Astrocyte (in vitro differentiated cells and primary cell): ENCODE measurements around the gene DNMT1. TPM values are rescaled to one million over a fixed set of nuclear protein-coding genes. Genes with fewer than 3 reads are reported as not detected.
A peak's percentile ranks its signal among the peaks of the same experiment; 100 is the strongest.
"Not testable (repeated sequence)": the region's sequence is repeated elsewhere in the genome, so short reads cannot be mapped to it uniquely, and the experiment has no call there.

Experiments
- DNase-seq: peaks from one replicate; pipeline ENCODE4 v3.0.0-alpha.2; 2010; ENCODE audit warnings: low read depth
- FAIRE-seq: peaks from 2 replicates; lab custom pipeline; 2011; peaks lifted over from hg19 to GRCh38; lab: Jason Lieb, UNC
- H2AFZ ChIP-seq: 2 replicates; pipeline ENCODE4 v1.6.0; 2012; ENCODE audit warnings: low read depth, low read length, inconsistent platforms
- H3K27ac ChIP-seq: 2 replicates; pipeline ENCODE4 v1.5.1; 2011; ENCODE audit warnings: low read depth, low read length, inconsistent platforms
- H3K27me3 ChIP-seq: 2 replicates; pipeline ENCODE4 v1.6.0; 2011; ENCODE audit warnings: low read length, inconsistent platforms; ENCODE audit not compliant: insufficient read depth
- H3K36me3 ChIP-seq: 2 replicates; pipeline ENCODE4 v1.5.1; 2011; ENCODE audit warnings: low read length, inconsistent platforms; ENCODE audit not compliant: insufficient read depth
- H3K4me1 ChIP-seq: 2 replicates; pipeline ENCODE4 v1.5.1; 2011; ENCODE audit warnings: low read length, inconsistent platforms; ENCODE audit not compliant: insufficient read depth
- H3K4me2 ChIP-seq: 2 replicates; pipeline ENCODE4 v1.6.0; 2012; ENCODE audit warnings: low read length, inconsistent platforms
- H3K4me3 ChIP-seq: 2 replicates; pipeline ENCODE4 v1.5.1; 2011; ENCODE audit warnings: low read depth, mild to moderate bottlenecking, low read length, inconsistent platforms; ENCODE audit not compliant: insufficient read depth
- H3K79me2 ChIP-seq: 2 replicates; pipeline ENCODE4 v1.6.0; 2012; ENCODE audit warnings: mild to moderate bottlenecking, low read length, inconsistent platforms; ENCODE audit not compliant: insufficient read depth
- H3K9ac ChIP-seq: 2 replicates; pipeline ENCODE4 v1.6.0; 2012; ENCODE audit warnings: mild to moderate bottlenecking, low read length, inconsistent platforms
- H3K9me3 ChIP-seq: 2 replicates; pipeline ENCODE4 v1.5.1; 2012; ENCODE audit warnings: low read depth, mild to moderate bottlenecking, low read length, inconsistent platforms; ENCODE audit not compliant: insufficient read depth
- H4K20me1 ChIP-seq: 2 replicates; pipeline ENCODE4 v1.6.0; 2012; ENCODE audit warnings: low read length, inconsistent platforms; ENCODE audit not compliant: insufficient read depth
- H3K27ac Mint-ChIP-seq: one replicate; pipeline ENCODE4 v1.8.0; 2021; ENCODE audit warnings: mild to moderate bottlenecking, mixed read lengths; ENCODE audit not compliant: unreplicated experiment
- H3K27me3 Mint-ChIP-seq: one replicate; pipeline ENCODE4 v1.8.0; 2021; ENCODE audit warnings: low read depth, mixed read lengths; ENCODE audit not compliant: unreplicated experiment
- H3K36me3 Mint-ChIP-seq: one replicate; pipeline ENCODE4 v1.8.0; 2021; ENCODE audit warnings: low read depth, mixed read lengths; ENCODE audit not compliant: unreplicated experiment
- H3K4me1 Mint-ChIP-seq: one replicate; pipeline ENCODE4 v1.8.0; 2021; ENCODE audit warnings: low read depth, mixed read lengths; ENCODE audit not compliant: unreplicated experiment
- H3K4me3 Mint-ChIP-seq: one replicate; pipeline ENCODE4 v1.8.0; 2021; ENCODE audit warnings: mild to moderate bottlenecking, moderate library complexity, mixed read lengths; ENCODE audit not compliant: unreplicated experiment
- H3K9me3 Mint-ChIP-seq: one replicate; pipeline ENCODE4 v1.8.0; 2021; ENCODE audit warnings: mild to moderate bottlenecking, mixed read lengths; ENCODE audit not compliant: unreplicated experiment
- EZH2 ChIP-seq: IDR thresholded peaks from 2 replicates; pipeline ENCODE4 v1.6.1; 2012; ENCODE audit warnings: mild to moderate bottlenecking, low read length, inconsistent platforms; ENCODE audit not compliant: insufficient read depth
- total RNA-seq: library from RNA; stranded (reverse); gene quantifications from 2 replicates; pipeline ENCODE4 v1.2.1, GENCODE V29; 2021
- TF ChIP-seq, protein P1 (sequence below): IDR thresholded peaks from 2 replicates; pipeline ENCODE4 v1.5.1; 2011; ENCODE audit warnings: low read depth, mild to moderate bottlenecking, inconsistent platforms, low read length, moderate library complexity; ENCODE audit not compliant: insufficient read depth

The DNMT1 gene
- total RNA-seq, 1 donor from 2014 or later, result 50.6 TPM

DNA sequence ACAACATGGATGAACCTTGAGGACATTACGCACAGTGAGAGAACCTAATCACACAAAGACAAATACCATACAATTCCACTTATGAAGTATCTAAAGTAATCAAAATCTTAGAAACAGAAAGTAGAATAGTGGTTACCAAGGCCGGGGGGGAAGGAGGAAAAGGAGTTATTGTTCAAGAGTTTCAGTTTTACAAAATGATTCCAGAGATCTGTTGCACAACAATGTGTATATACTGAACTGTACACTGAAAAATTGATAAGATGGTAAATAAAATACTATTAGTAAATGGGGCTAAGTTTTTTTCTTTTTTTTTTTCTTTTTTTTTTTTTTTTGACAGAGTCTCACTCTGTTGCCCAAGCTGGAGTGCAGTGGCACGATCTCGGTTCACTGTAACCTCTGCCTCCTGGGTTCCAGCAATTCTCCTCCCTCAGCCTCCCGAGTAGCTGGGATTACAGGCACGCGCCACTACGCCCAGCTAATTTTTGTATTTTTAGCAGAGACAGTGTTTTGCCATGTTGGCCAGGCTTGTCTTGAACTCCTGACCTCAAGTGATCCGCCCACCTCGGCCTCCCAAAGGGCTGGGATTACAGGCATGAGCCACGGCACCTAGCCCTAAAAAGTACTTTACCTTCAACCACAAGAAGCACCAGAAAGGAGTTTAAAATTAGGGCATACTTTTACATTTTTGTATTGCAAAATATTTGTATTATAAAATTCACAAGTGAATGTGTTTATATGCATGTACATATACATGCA lies 4.3 kb upstream of the DNMT1 start:
- H3K4me1 Mint-ChIP-seq, H3K36me3 ChIP-seq, H3K79me2 ChIP-seq, H3K27me3 Mint-ChIP-seq, H3K4me3 Mint-ChIP-seq, H3K27ac ChIP-seq, FAIRE-seq, H3K36me3 Mint-ChIP-seq, H3K9ac ChIP-seq, H4K20me1 ChIP-seq, H3K9me3 ChIP-seq, H3K4me3 ChIP-seq, H3K4me1 ChIP-seq, H3K27ac Mint-ChIP-seq, H2AFZ ChIP-seq, H3K4me2 ChIP-seq, H3K27me3 ChIP-seq, DNase-seq, H3K9me3 Mint-ChIP-seq: not testable (repeated sequence)

DNA sequence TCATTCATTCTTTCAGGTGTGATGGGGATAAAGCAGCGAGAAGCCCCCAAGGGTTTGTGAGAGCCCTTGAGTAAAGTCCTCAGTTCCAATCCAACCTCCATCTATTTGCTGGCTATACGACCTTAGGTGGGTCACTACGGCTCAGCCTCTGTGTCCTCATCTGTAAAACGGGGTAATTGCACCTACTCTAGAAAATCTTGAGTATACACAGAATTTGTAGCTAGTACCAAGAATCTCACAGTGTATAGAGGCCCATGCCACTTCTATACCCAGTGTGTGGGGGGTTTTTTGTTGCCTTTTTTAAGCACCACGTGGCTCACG lies 406 bp upstream of the DNMT1 start:
- Histone ChIP-seq H3K4me2 (peak overlapping the region; percentile 93), H3K4me3 (peak overlapping the region; percentile 80), H3K27me3 (no peaks in the 10 kb centered on the region), H3K9ac (peak overlapping the region; percentile 87), H3K27ac (no peak overlapping the region), H4K20me1 (peaks cover 32% of the 10 kb centered on the region), H3K4me1 (peaks cover 8% of the 10 kb centered on the region), H3K79me2 (peaks cover 46% of the 10 kb centered on the region), H3K36me3 (peaks cover 7% of the 10 kb centered on the region), H2AFZ (peak overlapping the region; percentile 88), H3K9me3 (no peaks in the 10 kb centered on the region)
- Mint-ChIP-seq H3K4me3 (peak overlapping the region; percentile 99), H3K4me1 (peaks cover 3% of the 10 kb centered on the region), H3K27me3 (no peaks in the 10 kb centered on the region), H3K36me3 (no peaks in the 10 kb centered on the region), H3K27ac (no peak overlapping the region), H3K9me3 (no peaks in the 10 kb centered on the region)
- no peak for FAIRE-seq
- DNase-seq, result no peak
- TF ChIP-seq EZH2, result no peak
- TF ChIP-seq, protein P1, sequence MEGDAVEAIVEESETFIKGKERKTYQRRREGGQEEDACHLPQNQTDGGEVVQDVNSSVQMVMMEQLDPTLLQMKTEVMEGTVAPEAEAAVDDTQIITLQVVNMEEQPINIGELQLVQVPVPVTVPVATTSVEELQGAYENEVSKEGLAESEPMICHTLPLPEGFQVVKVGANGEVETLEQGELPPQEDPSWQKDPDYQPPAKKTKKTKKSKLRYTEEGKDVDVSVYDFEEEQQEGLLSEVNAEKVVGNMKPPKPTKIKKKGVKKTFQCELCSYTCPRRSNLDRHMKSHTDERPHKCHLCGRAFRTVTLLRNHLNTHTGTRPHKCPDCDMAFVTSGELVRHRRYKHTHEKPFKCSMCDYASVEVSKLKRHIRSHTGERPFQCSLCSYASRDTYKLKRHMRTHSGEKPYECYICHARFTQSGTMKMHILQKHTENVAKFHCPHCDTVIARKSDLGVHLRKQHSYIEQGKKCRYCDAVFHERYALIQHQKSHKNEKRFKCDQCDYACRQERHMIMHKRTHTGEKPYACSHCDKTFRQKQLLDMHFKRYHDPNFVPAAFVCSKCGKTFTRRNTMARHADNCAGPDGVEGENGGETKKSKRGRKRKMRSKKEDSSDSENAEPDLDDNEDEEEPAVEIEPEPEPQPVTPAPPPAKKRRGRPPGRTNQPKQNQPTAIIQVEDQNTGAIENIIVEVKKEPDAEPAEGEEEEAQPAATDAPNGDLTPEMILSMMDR, result no peak

DNA sequence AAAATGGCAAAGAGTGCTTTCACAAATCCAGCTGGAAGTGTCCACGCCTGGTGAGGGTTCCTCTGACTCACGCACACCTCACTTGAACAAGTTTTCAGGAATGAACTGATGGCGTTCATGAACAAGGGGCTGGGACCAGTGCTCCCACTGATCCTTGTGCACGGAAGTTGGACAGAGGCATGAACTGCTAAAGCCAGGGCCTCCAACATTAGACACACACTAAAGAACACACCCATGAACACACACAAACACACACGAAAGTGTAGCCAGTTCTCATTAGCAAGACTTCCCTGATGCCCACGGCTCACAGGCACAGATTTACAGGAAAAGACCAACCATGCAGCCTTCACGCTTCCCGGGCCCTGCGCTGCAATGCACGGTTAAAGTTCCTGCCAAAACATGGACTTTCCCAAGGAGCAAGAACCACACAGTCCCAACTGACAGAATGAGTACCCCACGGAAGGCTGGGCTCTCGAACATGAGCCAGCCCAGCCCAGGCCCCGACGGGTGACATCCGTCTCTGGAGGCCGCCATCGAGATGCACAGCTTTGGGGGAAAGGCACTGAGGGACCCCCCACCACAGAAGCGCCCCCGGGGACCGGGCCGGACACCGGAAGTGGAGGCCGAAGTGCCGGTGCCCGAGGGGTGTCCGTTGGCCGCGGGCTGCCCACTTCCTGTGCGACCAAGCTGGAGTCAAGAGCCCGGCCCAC lies 808 bp downstream of the DNMT1 start:
- Histone ChIP-seq H3K79me2 (peaks cover 57% of the 10 kb centered on the region), H3K36me3 (peaks cover 13% of the 10 kb centered on the region), H3K4me3 (peak overlapping the region; percentile 80), H3K27ac (peak overlapping the region; percentile 79), H3K4me2 (peak overlapping the region; percentile 93), H4K20me1 (peaks cover 43% of the 10 kb centered on the region), H3K9ac (peak overlapping the region; percentile 87), H3K9me3 (no peaks in the 10 kb centered on the region), H3K27me3 (no peaks in the 10 kb centered on the region), H3K4me1 (peaks cover 8% of the 10 kb centered on the region), H2AFZ (peak overlapping the region; percentile 88)
- peak; percentile 58 for DNase-seq
- H3K4me3 Mint-ChIP-seq, result peak overlapping the region; percentile 99
- H3K27ac Mint-ChIP-seq, result peak overlapping the region; percentile 83
- peaks cover 3% of the 10 kb centered on the region for H3K4me1 Mint-ChIP-seq
- no peak for TF ChIP-seq EZH2
- TF ChIP-seq, protein P1, result no peak
- no peaks in the 10 kb centered on the region for H3K36me3 Mint-ChIP-seq
- no peaks in the 10 kb centered on the region for H3K27me3 Mint-ChIP-seq
- no peak for FAIRE-seq
- H3K9me3 Mint-ChIP-seq, result no peaks in the 10 kb centered on the region
